Endothelial cell of umbilical vein (primary cell): ENCODE results near the gene SSTR5. TPM values are rescaled to one million over a fixed set of nuclear protein-coding genes. Genes with fewer than 3 reads are reported as not detected.

Experiments used
- BruUV-seq: library from RNA; stranded (reverse); fragments of 400-500 nt; replicated peaks from 2 replicates; lab custom pipeline; 2021; lab: Mats Ljungman, UMichigan
- CTCF ChIA-PET: fragments of 300-600, 350-600 bp; sonication (Branson Sonifier 250); formaldehyde crosslinking; loops from one replicate; lab custom pipeline; 2021; ENCODE audit warnings: antibody characterized with exemption, inconsistent platforms; lab: Charles Lee
- POLR2A ChIA-PET: fragments of 300-600, 350-600 bp; sonication (Branson Sonifier 250); formaldehyde crosslinking; loops from one replicate; lab custom pipeline; 2021; ENCODE audit warnings: antibody characterized with exemption, inconsistent platforms; lab: Charles Lee
- DNase-seq: peaks from one replicate; pipeline ENCODE4 v3.0.0-alpha.2; 2011; ENCODE audit warnings: low read depth, low spot score
- FAIRE-seq: peaks from 2 replicates; lab custom pipeline; 2011; peaks lifted over from hg19 to GRCh38; lab: Jason Lieb, UNC
- H2AFZ ChIP-seq: 2 replicates; pipeline ENCODE4 v1.6.0; 2012; ENCODE audit warnings: low read depth, low read length, control low read depth, inconsistent platforms
- H3K27ac ChIP-seq: 2 replicates; pipeline ENCODE4 v1.5.1; 2011; ENCODE audit warnings: low read depth, mild to moderate bottlenecking, control low read depth, low read length, moderate library complexity; ENCODE audit not compliant: insufficient read depth
- H3K27me3 ChIP-seq, 2 experiments: 2 replicates each; pipeline versions ENCODE4 v1.6.0 to v1.6.1; 2011; ENCODE audit warnings: low read length in 2 of 2, mixed read lengths in 1 of 2; ENCODE audit not compliant: control insufficient read depth in 2 of 2, insufficient read depth in 2 of 2
- H3K36me3 ChIP-seq, 2 experiments: 2 replicates in 1 of 2; 3 replicates in 1 of 2; pipeline ENCODE4 v1.5.1; 2011; ENCODE audit warnings: low read length in 2 of 2, mild to moderate bottlenecking in 1 of 2, moderate library complexity in 1 of 2; ENCODE audit not compliant: control insufficient read depth in 2 of 2, insufficient read depth in 2 of 2; ENCODE audit errors: extremely low read depth in 1 of 2
- H3K4me1 ChIP-seq: 3 replicates; pipeline ENCODE4 v1.5.1; 2011; ENCODE audit warnings: mild to moderate bottlenecking, low read length; ENCODE audit not compliant: control insufficient read depth, insufficient read depth; ENCODE audit errors: extremely low read depth
- H3K4me2 ChIP-seq: 2 replicates; pipeline ENCODE4 v1.6.1; 2011; ENCODE audit warnings: low read length, control low read depth, mixed read lengths; ENCODE audit not compliant: insufficient read depth
- H3K4me3 ChIP-seq, 3 experiments: fragments of 200-600 bp in 1 of 3; sonication (generic), shearing (Covaris generic) in 1 of 3; replicated peaks in 1 of 3; 2 replicates each; pipeline ENCODE4 v1.5.1; 2011 to 2016; ENCODE audit warnings: control low read depth in 3 of 3, low read length in 3 of 3, mild to moderate bottlenecking in 2 of 3, inconsistent platforms in 1 of 3, low read depth in 1 of 3, moderate library complexity in 1 of 3; ENCODE audit not compliant: insufficient read depth in 1 of 3
- H3K79me2 ChIP-seq: 2 replicates; pipeline ENCODE4 v1.6.0; 2012; ENCODE audit warnings: low read length, inconsistent platforms; ENCODE audit not compliant: control insufficient read depth, insufficient read depth
- H3K9ac ChIP-seq: replicated peaks from 2 replicates; pipeline ENCODE3; 2011; ENCODE audit warnings: low read length, control low read depth; ENCODE audit not compliant: insufficient read depth; ENCODE audit errors: extremely low read depth
- H3K9me1 ChIP-seq: replicated peaks from 3 replicates; pipeline ENCODE4 v1.6.0; 2011; ENCODE audit warnings: mild to moderate bottlenecking, low read length; ENCODE audit not compliant: control insufficient read depth, insufficient read depth; ENCODE audit errors: extremely low read depth
- H3K9me3 ChIP-seq: replicated peaks from 2 replicates; pipeline ENCODE4 v1.5.1; 2012; ENCODE audit warnings: low read length, inconsistent platforms; ENCODE audit not compliant: control insufficient read depth, insufficient read depth
- H4K20me1 ChIP-seq: replicated peaks from 2 replicates; pipeline ENCODE3; 2011; ENCODE audit warnings: mild to moderate bottlenecking, low read length; ENCODE audit not compliant: control insufficient read depth, insufficient read depth; ENCODE audit errors: extremely low read depth
- FOS ChIP-seq: IDR thresholded peaks from 2 replicates; pipeline ENCODE4 v1.6.1; 2011; ENCODE audit warnings: mild to moderate bottlenecking, low read length, moderate library complexity, borderline replicate concordance; ENCODE audit not compliant: insufficient read depth
- GATA2 ChIP-seq: IDR thresholded peaks from 2 replicates; pipeline ENCODE4 v1.7.0; 2011; ENCODE audit warnings: low read depth, mild to moderate bottlenecking, moderate library complexity, mixed read lengths, low read length; ENCODE audit not compliant: insufficient read length, insufficient read depth
- JUN ChIP-seq: IDR thresholded peaks from 2 replicates; pipeline ENCODE4 v1.6.1; 2011; ENCODE audit warnings: borderline replicate concordance, low read depth; ENCODE audit not compliant: insufficient read length, insufficient read depth
- POLR2A ChIP-seq: IDR thresholded peaks from 2 replicates; pipeline ENCODE4 v1.6.1; 2012; ENCODE audit warnings: low read depth, mild to moderate bottlenecking, control low read depth, low read length
- dilution Hi-C: fragments of 300-500 bp; cut with MboI; formaldehyde crosslinking; loops from one replicate; pipeline ENCODE4 v1.15.0; 2019; ENCODE audit warnings: low sequenced_read_pairs; ENCODE audit not compliant: extremely low pct_ligation_motif_present
- intact Hi-C: fragments of 100-400 bp; cut with micrococcal nuclease; formaldehyde crosslinking; loops from one replicate; pipeline ENCODE4 v1.10.0; 2022
- polyA plus RNA-seq, 4 experiments: library from polyadenylated mRNA; depleted of rRNA in 3 of 4; stranded (reverse) in 3 of 4; unstranded in 1 of 4; fragments of >200 nt; gene quantifications; 2 replicates each; pipeline versions ENCODE4 v1.2.1 to v1.2.3, GENCODE V29; 2011 to 2012; ENCODE audit warnings: missing spikeins in 1 of 4
- total RNA-seq: library from RNA; stranded (reverse); gene quantifications from 2 replicates; pipeline ENCODE4 v1.2.3, GENCODE V29; 2021
- TF ChIP-seq, protein P1 (sequence below): IDR thresholded peaks from 2 replicates; pipeline ENCODE4 v1.6.1; 2011; ENCODE audit not compliant: insufficient read depth, insufficient read length
- TF ChIP-seq, protein P2 (sequence below), 2 donors: IDR thresholded peaks; 1 replicate in 1 of 2; 2 replicates in 1 of 2; pipeline ENCODE4 v1.5.1; 2011; ENCODE audit warnings: low read length in 2 of 2, mild to moderate bottlenecking in 2 of 2, moderate library complexity in 2 of 2, control low read depth in 1 of 2, inconsistent platforms in 1 of 2, low read depth in 1 of 2; ENCODE audit not compliant: insufficient read depth in 1 of 2; ENCODE audit errors: extremely low read depth in 1 of 2

SSTR5 gene
- total and polyA plus RNA-seq, 2 donors (not counting 3 experiments of a cell fraction or from before 2014, with no cell fraction given) = 0.24 to 0.52 TPM

DNA sequence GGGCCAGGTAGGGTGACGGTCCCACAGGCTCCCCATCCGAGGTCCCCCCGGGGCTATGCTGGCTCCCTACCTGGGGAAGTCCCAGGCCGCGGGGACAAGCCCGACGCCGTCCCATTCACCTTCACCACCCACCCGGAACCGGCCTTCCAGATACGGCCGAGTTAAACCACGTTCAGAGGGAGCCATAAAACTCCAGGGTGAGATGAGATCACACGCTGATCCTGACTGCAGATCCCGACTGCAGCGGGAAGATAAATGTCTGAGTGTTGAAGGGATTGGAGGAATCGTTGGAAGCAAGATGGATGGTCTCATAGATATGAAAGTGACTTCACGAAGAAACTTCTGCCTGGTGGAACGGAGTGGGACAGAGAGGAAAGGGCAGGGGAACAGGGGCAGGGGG is 37.1 kb downstream of the SSTR5 start:
- Histone ChIP-seq H3K4me2 (no peak overlapping the region), H3K36me3 (no peaks in the 10 kb centered on the region), H3K9ac (no peak overlapping the region), H3K27me3 (no peaks in the 10 kb centered on the region), H3K9me1 (no peaks in the 10 kb centered on the region), H3K4me3 (no peak overlapping the region), H3K27ac (no peak overlapping the region), H2AFZ (no peak overlapping the region), H4K20me1 (no peaks in the 10 kb centered on the region), H3K4me1 (no peaks in the 10 kb centered on the region), H3K79me2 (no peaks in the 10 kb centered on the region), H3K9me3 (no peaks in the 10 kb centered on the region)
- intact Hi-C loops = no loop called here
- no TSS peak for BruUV-seq
- POLR2A ChIA-PET = no interaction called here
- CTCF ChIA-PET = interaction anchor here (2.2 kb wide), 1 partner anchor 52 kb away, joined by 9 read pairs; no protein-coding TSS in a partner anchor
- dilution Hi-C loops = no loop called here
- DNase-seq (no peak), FAIRE-seq (no peak)
- TF ChIP-seq FOS (no peak), GATA2 (no peak), POLR2A (no peak), JUN (no peak)
- TF ChIP-seq, protein P1, sequence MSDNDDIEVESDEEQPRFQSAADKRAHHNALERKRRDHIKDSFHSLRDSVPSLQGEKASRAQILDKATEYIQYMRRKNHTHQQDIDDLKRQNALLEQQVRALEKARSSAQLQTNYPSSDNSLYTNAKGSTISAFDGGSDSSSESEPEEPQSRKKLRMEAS = no peak
- TF ChIP-seq, protein P2, sequence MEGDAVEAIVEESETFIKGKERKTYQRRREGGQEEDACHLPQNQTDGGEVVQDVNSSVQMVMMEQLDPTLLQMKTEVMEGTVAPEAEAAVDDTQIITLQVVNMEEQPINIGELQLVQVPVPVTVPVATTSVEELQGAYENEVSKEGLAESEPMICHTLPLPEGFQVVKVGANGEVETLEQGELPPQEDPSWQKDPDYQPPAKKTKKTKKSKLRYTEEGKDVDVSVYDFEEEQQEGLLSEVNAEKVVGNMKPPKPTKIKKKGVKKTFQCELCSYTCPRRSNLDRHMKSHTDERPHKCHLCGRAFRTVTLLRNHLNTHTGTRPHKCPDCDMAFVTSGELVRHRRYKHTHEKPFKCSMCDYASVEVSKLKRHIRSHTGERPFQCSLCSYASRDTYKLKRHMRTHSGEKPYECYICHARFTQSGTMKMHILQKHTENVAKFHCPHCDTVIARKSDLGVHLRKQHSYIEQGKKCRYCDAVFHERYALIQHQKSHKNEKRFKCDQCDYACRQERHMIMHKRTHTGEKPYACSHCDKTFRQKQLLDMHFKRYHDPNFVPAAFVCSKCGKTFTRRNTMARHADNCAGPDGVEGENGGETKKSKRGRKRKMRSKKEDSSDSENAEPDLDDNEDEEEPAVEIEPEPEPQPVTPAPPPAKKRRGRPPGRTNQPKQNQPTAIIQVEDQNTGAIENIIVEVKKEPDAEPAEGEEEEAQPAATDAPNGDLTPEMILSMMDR (IDR thresholded peaks at IDR 0.05; ENCODE audit: extremely low read depth in 1 of 2, insufficient read depth in 1 of 2, low read depth in 1 of 2, low read length in 2 of 2) = no peak
